GM21786 (cell line): ENCODE results near the gene TNFSF15.

ENCODE experiments used
- ATAC-seq: cut with Tn5 transposase; IDR thresholded peaks from one replicate; pipeline ENCODE4 v1.9.1; 2021; ENCODE audit not compliant: unreplicated experiment

Gene TNFSF15

GRCh38 chr9:114789006-114789405 is 16.8 kb downstream of the TNFSF15 start:
- no peak for ATAC-seq

- no peak for ATAC-seq
Measured at GRCh38 chr9:114787781-114788498, 17.9 kb downstream of the TNFSF15 start.

GRCh38 chr9:114787214-114787613 is 18.6 kb downstream of the TNFSF15 start:
- no peak for ATAC-seq

- no peak for ATAC-seq
Measured at GRCh38 chr9:114785866-114786650, 19.8 kb downstream of the TNFSF15 start.

- ATAC-seq, result no peak
Measured at GRCh38 chr9:114784721-114785279, 21.0 kb downstream of the TNFSF15 start.

- ATAC-seq, result no peak
Measured at GRCh38 chr9:114782586-114782985, 23.3 kb downstream of the TNFSF15 start.

- ATAC-seq, result no peak
Measured at GRCh38 chr9:114779352-114779845, 26.4 kb downstream of the TNFSF15 start.

- ATAC-seq, result no peak
Measured at GRCh38 chr9:114777821-114778609, 27.8 kb downstream of the TNFSF15 start.

GRCh38 chr9:114776683-114777399 is 29.0 kb downstream of the TNFSF15 start:
- no peak for ATAC-seq

GRCh38 chr9:114775981-114776380 is 29.9 kb downstream of the TNFSF15 start:
- no peak for ATAC-seq

- no peak for ATAC-seq
Measured at GRCh38 chr9:114775121-114775520, 30.7 kb downstream of the TNFSF15 start.

GRCh38 chr9:114774524-114774923 is 31.3 kb downstream of the TNFSF15 start:
- no peak for ATAC-seq

- ATAC-seq, result no peak
Measured at GRCh38 chr9:114771889-114772288, 34.0 kb downstream of the TNFSF15 start.

GRCh38 chr9:114770991-114771390 is 34.8 kb downstream of the TNFSF15 start:
- ATAC-seq, result no peak

GRCh38 chr9:114769624-114770023 is 36.2 kb downstream of the TNFSF15 start:
- no peak for ATAC-seq

GRCh38 chr9:114763220-114763619 is 42.6 kb downstream of the TNFSF15 start:
- ATAC-seq, result no peak

- ATAC-seq, result no peak
Measured at GRCh38 chr9:114761523-114761922, 44.3 kb downstream of the TNFSF15 start.

GRCh38 chr9:114759512-114760341 is 46.1 kb downstream of the TNFSF15 start:
- ATAC-seq, result no peak

- no peak for ATAC-seq
Measured at GRCh38 chr9:114757984-114758383, 47.9 kb downstream of the TNFSF15 start.

GRCh38 chr9:114757395-114757794 is 48.4 kb downstream of the TNFSF15 start:
- ATAC-seq, result no peak
